RKO (cell line): ENCODE data around the gene OR52B2.
A peak's percentile ranks its signal among the peaks of the same experiment; 100 is the strongest.
"Not testable (repeated sequence)": the region's sequence is repeated elsewhere in the genome, so short reads cannot be mapped to it uniquely, and the experiment has no call there.

Experiments
- DNase-seq: peaks from one replicate; pipeline ENCODE4 v3.0.0-alpha.2; 2016; ENCODE audit warnings: low spot score

OR52B2 gene

GRCh38 chr11:6152126-6152525 is 18.0 kb downstream of the OR52B2 start:
- DNase-seq, result no peak

GRCh38 chr11:6151117-6151516 is 19.0 kb downstream of the OR52B2 start:
- no peak for DNase-seq

DNA sequence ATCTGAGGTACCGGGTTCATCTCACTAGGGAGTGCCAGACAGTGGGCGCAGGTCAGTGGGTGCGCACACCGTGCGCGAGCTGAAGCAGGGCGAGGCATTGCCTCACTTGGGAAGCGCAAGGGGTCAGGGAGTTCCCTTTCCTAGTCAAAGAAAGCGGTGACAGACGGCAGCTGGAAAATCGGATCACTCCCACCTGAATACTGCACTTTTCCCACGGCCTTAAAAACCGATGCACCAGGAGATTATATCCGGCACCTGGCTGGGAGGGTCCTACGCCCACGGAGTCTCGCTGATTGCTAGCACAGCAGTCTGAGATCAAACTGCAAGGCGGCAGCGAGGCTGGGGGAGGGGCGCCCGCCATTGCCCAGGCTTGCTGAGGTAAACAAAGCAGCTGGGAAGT is 26.4 kb downstream of the OR52B2 start:
- not testable (repeated sequence) for DNase-seq

GRCh38 chr11:6142936-6143335 is 27.2 kb downstream of the OR52B2 start:
- DNase-seq, result no peak

DNA sequence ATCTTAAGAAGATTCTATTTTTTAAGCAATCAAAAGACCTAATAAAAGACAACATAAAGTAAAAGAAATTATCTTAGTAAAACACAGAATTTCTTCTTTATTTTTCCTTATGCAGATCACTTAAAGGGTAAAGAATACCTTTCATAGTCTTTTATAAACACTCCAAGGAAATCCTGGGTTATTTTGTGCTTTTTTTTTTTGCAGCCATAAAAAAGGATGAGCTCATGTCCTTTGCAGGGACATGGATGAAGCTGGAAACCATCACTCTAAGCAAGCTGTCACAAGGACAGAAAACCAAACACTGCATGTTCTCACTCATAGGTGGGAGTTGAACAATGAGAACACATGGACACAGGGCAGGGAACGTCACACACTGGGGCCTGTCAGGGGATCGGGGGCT is 34.2 kb downstream of the OR52B2 start:
- DNase-seq, result not testable (repeated sequence)

GRCh38 chr11:6132431-6132830 is 37.7 kb downstream of the OR52B2 start:
- no peak for DNase-seq

DNA sequence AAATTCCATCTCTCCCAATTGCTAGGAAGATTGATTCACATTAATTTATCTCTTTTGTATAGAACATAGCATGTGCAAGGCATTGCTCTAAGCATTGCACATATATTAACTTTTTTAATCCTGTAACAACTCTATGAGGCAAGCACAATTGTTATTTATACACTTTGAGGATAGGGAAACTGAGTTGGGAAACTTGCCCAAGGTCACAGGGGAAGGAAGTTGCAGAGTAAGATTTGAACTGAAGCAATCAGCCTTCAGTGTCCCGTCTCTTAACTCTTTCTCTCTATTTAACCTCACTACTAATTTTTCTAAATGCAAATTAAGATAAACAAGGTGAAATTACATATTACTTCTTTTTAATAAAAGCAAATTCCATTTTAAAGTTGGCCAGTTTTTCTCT is 40.5 kb downstream of the OR52B2 start:
- DNase-seq, result no peak

- DNase-seq, result no peak
These were observed 41.1 kb downstream of the OR52B2 start for GRCh38 chr11:6129011-6129410.

GRCh38 chr11:6127881-6128280 is 42.2 kb downstream of the OR52B2 start:
- peak; percentile 38 for DNase-seq

DNA sequence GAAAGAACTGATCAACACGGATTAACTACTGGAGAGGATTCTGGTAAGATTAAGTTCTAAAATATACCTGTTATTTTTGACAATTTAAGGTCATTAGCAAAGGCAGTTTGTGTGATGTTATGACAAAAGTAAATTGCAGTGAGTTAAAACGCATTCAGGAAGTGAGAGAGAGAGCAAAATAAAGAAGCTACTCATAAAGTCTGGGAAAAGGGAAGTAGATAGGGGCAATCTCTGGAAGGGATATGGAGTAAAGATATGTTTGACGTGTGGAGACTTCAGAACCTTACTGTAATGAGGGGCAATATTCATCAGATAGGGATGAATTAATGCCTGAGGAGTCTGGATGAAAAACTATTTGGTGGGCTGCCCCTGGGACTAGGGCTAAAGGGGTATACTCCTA is 45.9 kb downstream of the OR52B2 start:
- DNase-seq, result no peak
